ENCODE measurements around the gene CPNE5.

DNA sequence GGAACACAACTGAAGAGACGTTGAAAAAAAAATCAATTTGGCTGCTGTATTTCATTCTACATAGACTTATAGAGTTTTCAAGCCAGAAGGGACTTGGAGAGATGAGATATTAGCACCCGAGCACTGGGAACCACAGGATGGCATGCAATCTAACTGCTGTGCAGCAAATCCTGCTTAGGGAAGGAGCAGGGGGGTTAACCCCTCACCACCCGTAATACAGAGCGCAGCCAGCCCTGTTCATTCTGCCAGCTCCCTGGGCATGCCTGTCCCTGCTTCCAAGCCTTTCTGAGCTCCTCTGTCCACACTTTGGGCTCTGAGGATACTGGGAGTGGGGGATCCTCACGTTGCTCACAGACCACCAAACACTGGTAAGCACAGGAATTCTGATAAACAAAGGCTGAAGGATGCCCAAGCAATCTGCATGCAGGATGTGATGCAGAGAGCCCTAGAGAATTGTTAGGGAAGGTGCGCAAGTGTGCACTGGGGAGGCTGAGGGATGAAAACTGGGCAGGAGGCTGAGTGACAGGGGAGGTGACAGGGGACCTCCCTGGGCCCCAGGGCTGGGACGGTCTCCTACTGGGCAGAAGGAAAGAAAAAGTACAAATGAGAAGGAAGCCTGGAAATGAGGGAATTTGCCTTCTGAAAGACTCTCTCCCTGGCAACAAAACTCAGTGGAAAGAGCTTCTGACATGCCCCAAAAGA is 34.0 kb downstream of the CPNE5 start:
- TF ChIP-seq, protein P1, sequence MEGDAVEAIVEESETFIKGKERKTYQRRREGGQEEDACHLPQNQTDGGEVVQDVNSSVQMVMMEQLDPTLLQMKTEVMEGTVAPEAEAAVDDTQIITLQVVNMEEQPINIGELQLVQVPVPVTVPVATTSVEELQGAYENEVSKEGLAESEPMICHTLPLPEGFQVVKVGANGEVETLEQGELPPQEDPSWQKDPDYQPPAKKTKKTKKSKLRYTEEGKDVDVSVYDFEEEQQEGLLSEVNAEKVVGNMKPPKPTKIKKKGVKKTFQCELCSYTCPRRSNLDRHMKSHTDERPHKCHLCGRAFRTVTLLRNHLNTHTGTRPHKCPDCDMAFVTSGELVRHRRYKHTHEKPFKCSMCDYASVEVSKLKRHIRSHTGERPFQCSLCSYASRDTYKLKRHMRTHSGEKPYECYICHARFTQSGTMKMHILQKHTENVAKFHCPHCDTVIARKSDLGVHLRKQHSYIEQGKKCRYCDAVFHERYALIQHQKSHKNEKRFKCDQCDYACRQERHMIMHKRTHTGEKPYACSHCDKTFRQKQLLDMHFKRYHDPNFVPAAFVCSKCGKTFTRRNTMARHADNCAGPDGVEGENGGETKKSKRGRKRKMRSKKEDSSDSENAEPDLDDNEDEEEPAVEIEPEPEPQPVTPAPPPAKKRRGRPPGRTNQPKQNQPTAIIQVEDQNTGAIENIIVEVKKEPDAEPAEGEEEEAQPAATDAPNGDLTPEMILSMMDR (IDR thresholded peaks at IDR 0.05): no peak
- no peak for TF ChIP-seq POLR2A (IDR thresholded peaks at IDR 0.05)
